Bronchial epithelial cell (primary cell): Measurements from ENCODE around the gene CRYGC. TPM values are rescaled to one million over a fixed set of nuclear protein-coding genes. Genes with fewer than 3 reads are reported as not detected.

Experiments used
- DNase-seq: peaks from one replicate; pipeline ENCODE4 v3.0.0-alpha.2; 2010; ENCODE audit warnings: low read depth
- FAIRE-seq: peaks from 2 replicates; lab custom pipeline; 2011; peaks lifted over from hg19 to GRCh38; lab: Jason Lieb, UNC
- H3K27me3 ChIP-seq: 2 replicates; pipeline ENCODE4 v1.5.1; 2011; ENCODE audit warnings: low read length; ENCODE audit not compliant: control insufficient read depth, insufficient read depth
- H3K36me3 ChIP-seq: 2 replicates; pipeline ENCODE4 v1.5.1; 2011; ENCODE audit warnings: low read length; ENCODE audit not compliant: control insufficient read depth, insufficient read depth
- H3K4me3 ChIP-seq: 2 replicates; pipeline ENCODE4 v1.5.1; 2011; ENCODE audit warnings: mild to moderate bottlenecking, low read depth, low read length, control low read depth
- total RNA-seq: library from RNA; depleted of rRNA; stranded (reverse); fragments of >200 nt; gene quantifications from 2 replicates; pipeline ENCODE4 v1.2.1, GENCODE V29; 2014
- TF ChIP-seq, protein P1 (sequence below): IDR thresholded peaks from 2 replicates; pipeline ENCODE4 v1.5.1; 2011; ENCODE audit warnings: mild to moderate bottlenecking, moderate library complexity, low read length, control low read depth, inconsistent platforms; ENCODE audit not compliant: insufficient read depth, severe bottlenecking

Gene CRYGC, protein sequence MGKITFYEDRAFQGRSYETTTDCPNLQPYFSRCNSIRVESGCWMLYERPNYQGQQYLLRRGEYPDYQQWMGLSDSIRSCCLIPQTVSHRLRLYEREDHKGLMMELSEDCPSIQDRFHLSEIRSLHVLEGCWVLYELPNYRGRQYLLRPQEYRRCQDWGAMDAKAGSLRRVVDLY
- total RNA-seq, result not detected in 2 replicates

DNA sequence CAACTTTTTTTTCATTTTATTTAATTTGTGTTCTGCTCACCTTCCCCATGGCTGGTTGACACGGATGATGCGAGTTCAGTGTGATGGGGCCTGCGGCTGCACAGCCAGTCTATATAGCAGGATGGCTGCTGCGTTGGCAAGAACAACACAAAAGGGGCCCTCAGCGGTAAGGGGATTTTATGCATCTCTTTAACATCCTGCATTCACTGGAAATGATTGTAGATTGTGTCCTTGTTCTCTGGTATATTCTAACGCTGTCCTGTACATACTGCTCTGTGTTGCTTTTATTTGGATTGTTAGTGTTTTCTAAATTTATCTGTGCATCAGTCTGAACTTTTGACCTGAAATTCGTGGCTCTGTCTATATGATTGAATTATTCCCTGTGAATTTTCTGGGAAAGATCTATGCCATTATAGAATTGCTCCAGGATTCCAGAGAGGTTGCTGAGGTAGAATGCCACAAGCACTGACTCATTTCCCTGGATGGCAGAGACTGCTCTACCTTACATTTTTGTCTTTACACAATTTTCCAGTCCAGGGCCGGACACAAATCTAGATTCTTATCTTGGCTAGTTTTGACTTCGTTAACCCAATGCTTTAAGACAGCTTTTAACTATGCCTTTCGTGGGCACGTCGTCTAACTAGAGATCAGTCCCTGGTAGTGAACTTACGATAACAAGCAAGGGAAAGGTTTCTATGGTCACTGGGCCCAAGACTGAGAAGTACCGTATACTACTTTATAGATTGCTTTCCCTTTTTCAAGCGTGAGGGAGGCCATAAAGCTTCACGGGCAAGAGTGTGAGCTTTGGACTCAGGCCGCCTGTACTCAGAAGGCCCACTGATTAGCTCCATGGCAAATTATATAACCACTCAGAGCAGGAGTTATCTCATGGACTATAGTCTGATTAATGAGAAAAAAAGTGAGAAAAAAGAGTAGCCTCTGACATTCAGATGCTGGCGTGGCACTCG, at the start of gene CRYGC:
CRYGC (minus strand) TSS at position 85 of the 968 bp plus-strand sequence; CDS start at position 49, 36 bp downstream.
- TF ChIP-seq, protein P1, sequence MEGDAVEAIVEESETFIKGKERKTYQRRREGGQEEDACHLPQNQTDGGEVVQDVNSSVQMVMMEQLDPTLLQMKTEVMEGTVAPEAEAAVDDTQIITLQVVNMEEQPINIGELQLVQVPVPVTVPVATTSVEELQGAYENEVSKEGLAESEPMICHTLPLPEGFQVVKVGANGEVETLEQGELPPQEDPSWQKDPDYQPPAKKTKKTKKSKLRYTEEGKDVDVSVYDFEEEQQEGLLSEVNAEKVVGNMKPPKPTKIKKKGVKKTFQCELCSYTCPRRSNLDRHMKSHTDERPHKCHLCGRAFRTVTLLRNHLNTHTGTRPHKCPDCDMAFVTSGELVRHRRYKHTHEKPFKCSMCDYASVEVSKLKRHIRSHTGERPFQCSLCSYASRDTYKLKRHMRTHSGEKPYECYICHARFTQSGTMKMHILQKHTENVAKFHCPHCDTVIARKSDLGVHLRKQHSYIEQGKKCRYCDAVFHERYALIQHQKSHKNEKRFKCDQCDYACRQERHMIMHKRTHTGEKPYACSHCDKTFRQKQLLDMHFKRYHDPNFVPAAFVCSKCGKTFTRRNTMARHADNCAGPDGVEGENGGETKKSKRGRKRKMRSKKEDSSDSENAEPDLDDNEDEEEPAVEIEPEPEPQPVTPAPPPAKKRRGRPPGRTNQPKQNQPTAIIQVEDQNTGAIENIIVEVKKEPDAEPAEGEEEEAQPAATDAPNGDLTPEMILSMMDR, result no peak
- FAIRE-seq (no peak), DNase-seq (peak; percentile 21)
- Histone ChIP-seq H3K36me3 (no peaks in the 10 kb centered on the region), H3K4me3 (no peak within 1 kb of the TSS), H3K27me3 (peaks cover 1% of the 10 kb centered on the region)

DNA sequence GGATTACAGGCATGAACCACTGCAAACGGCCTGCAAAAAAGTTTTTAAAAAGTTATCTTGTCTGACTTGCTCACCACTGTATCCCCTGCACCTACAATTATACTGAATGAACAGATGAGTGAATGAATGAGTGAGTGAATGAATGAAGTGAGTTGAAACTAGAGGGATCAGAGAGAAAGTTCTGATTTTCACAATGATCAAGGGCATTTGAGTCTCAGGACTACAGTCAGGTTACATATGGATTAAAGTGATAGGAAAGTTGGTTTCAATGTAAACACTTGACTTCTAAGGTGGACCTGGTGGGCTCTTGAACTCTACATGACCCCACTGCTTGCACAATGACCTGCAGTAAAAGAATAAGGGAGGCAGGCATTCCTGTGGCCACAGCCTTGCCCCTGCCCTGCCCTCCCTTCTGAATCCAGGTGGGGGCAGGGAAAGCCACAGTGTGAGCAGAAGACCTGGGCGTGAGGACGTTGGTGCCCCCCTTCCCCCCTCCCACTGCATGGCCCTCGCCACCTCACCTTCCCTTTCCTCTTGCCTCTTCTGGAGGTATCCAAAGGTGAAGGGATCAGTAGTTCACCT, 49.5 kb upstream of the CRYGC start:
- no peak for DNase-seq
- no peak overlapping the region for H3K4me3 ChIP-seq
- FAIRE-seq, result no peak
- H3K27me3 ChIP-seq, result no peaks in the 10 kb centered on the region
- no peaks in the 10 kb centered on the region for H3K36me3 ChIP-seq
- TF ChIP-seq, protein P1, result no peak

DNA sequence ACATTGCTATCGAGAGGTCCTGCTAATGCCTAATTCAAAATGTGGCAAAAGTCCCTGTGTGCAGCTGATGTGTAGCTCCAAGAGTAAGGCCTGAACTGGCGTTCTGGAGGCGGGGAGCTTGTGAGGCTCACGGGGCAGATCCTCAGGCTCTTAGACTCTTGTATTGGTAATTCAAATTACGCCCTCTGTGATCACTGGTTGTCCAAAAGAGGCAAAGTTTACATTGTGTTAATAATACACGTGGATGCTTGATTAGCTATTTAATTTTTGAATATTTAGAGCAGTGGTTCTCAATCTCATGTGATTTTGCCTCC, 46.2 kb upstream of the CRYGC start:
- no peaks in the 10 kb centered on the region for H3K27me3 ChIP-seq
- H3K36me3 ChIP-seq, result no peaks in the 10 kb centered on the region
- no peak overlapping the region for H3K4me3 ChIP-seq
- FAIRE-seq, result no peak
- DNase-seq, result no peak
- TF ChIP-seq, protein P1, result no peak

DNA sequence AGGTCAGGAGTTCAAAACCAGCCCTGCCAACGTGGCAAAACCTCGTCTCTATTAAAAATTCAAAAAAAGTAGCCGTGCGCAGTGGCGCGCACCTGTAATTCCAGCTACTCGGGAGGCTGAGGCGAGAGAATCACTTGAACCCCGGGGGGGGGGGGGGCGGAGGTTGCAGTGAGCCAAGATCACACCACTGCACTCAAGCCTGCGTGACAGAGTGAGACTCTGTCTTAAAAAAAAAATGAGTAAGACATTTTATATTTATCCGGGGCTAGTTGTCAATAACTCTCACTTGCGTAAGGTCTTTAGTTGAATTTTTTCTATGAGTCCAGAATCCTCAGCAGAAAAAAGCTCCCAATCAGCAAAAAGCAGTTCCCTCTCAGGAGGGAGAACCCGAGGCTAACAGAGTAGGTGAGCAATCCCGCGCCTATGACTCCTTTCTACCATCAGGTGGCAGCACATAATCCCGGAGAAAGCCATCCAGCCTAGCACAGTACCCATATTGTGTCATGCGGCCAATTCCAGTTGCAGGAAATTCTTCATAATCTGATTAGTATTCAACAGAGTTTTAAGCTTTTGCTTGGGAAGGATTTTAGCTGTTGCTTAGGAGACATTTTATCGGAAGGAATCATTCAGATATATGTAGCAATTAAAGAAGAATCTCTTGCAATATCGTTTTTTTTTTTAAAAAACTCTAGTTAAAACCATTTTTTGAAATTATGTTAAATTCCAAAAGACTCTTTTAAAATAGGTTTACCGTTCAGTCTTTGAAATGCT, 45.6 kb upstream of the CRYGC start:
- H3K27me3 ChIP-seq, result no peaks in the 10 kb centered on the region
- TF ChIP-seq, protein P1, result peak; percentile 87
- H3K4me3 ChIP-seq, result no peak overlapping the region
- H3K36me3 ChIP-seq, result no peaks in the 10 kb centered on the region
- FAIRE-seq (peak; percentile 23), DNase-seq (peak; percentile 67)

DNA sequence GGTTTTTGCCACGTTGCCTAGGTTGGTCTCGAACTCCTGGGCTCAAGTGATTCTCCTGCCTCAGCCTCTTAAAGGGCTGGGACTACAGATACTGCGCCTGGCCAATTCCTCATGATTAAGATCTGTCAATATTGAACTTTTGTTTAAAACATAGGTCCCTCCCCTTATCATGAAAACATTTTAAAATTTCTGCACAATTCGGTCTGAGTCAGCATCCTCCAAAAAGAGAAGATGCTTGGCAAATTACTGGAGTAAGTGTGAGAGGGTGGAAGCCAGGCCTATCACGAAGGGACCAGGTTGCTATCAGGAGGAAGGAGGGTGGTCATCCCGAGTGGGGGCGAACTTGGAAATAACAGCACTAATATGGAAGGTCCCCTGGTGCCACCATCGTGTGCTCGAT, 44.5 kb upstream of the CRYGC start:
- Histone ChIP-seq H3K27me3 (no peaks in the 10 kb centered on the region), H3K36me3 (no peaks in the 10 kb centered on the region), H3K4me3 (no peak overlapping the region)
- FAIRE-seq (no peak), DNase-seq (no peak)
- TF ChIP-seq, protein P1, result no peak
